Natural killer cell (primary cell): ENCODE measurements around the gene IFT22. TPM values are rescaled to one million over a fixed set of nuclear protein-coding genes. Genes with fewer than 3 reads are reported as not detected.

Experiments used
- ATAC-seq, 3 donors: fragments of 150-1000 bp in 2 of 3; fragments of 200-7000 bp in 1 of 3; cut with Tn5 transposase; 1 replicate in 1 of 3; 2 replicates in 2 of 3; pipeline ENCODE4 v1.10.0; 2021; ENCODE audit warnings: mild to moderate bottlenecking in 2 of 3, moderate library complexity in 2 of 3
- DNase-seq, 2 donors: peaks; one replicate each; pipeline versions ENCODE4 v3.0.0 to v3.0.0-alpha.2; 2013 to 2021; ENCODE audit warnings: mixed read lengths in 1 of 2
- H3K27ac ChIP-seq: one replicate; pipeline ENCODE4 v1.5.1; 2013; ENCODE audit warnings: mild to moderate bottlenecking, low read length
- H3K27me3 ChIP-seq: one replicate; pipeline ENCODE4 v1.6.1; 2013; ENCODE audit warnings: low read length; ENCODE audit not compliant: control insufficient read depth, insufficient read depth
- H3K36me3 ChIP-seq: one replicate; pipeline ENCODE4 v1.6.1; 2013; ENCODE audit warnings: low read length; ENCODE audit not compliant: control insufficient read depth, insufficient read depth
- H3K4me1 ChIP-seq: one replicate; pipeline ENCODE4 v1.6.1; 2013; ENCODE audit warnings: low read length; ENCODE audit not compliant: control insufficient read depth, insufficient read depth
- H3K4me3 ChIP-seq: one replicate; pipeline ENCODE4 v1.5.1; 2013; ENCODE audit warnings: low read length
- H3K9me3 ChIP-seq: one replicate; pipeline ENCODE4 v1.6.1; 2013; ENCODE audit warnings: low read length; ENCODE audit not compliant: control insufficient read depth, insufficient read depth
- H3K27ac Mint-ChIP-seq, 2 donors: one replicate each; pipeline ENCODE4 v1.8.0; 2022; ENCODE audit warnings: mild to moderate bottlenecking in 2 of 2, mixed read lengths in 2 of 2, moderate library complexity in 1 of 2
- H3K27me3 Mint-ChIP-seq, 2 donors: one replicate each; pipeline ENCODE4 v1.8.0; 2022; ENCODE audit warnings: low read depth in 2 of 2, mixed read lengths in 2 of 2
- H3K36me3 Mint-ChIP-seq: one replicate; pipeline ENCODE4 v1.8.0; 2022; ENCODE audit warnings: mixed read lengths
- H3K4me1 Mint-ChIP-seq, 2 donors: one replicate each; pipeline ENCODE4 v1.8.0; 2022; ENCODE audit warnings: mixed read lengths in 2 of 2
- H3K4me3 Mint-ChIP-seq: one replicate; pipeline ENCODE4 v1.8.0; 2022; ENCODE audit warnings: mild to moderate bottlenecking, moderate library complexity, mixed read lengths
- H3K9me3 Mint-ChIP-seq, 2 donors: one replicate each; pipeline ENCODE4 v1.8.0; 2022; ENCODE audit warnings: mixed read lengths in 2 of 2
- WGBS: methylation state at CpG from one replicate; pipeline ENCODE4 v1.1.7; 2013; ENCODE audit warnings: missing lambda C conversion rate; ENCODE audit not compliant: insufficient coverage; 5-methylcytosine and 5-hydroxymethylcytosine counted together
- intact Hi-C: fragments of 100-400 bp; cut with micrococcal nuclease; formaldehyde crosslinking; loops from one replicate; pipeline ENCODE4 v1.14.2; 2022
- total RNA-seq, 4 donors: library from RNA; stranded (reverse); fragments of 120-200 nt in 1 of 4; gene quantifications; one replicate each; pipeline versions ENCODE4 v1.2.3 to v1.2.4, GENCODE V29; 2013 to 2022
- TF ChIP-seq, protein P1 (sequence below): fragments of 200-600 bp; IDR thresholded peaks from one replicate; pipeline ENCODE4 v1.8.0; 2022; ENCODE audit warnings: antibody characterized with exemption

The IFT22 gene
- total RNA-seq, 3 donors from 2014 or later (not counting 1 experiment from before 2014, with no cell fraction given) = 2.9 to 3.8 (median 3.7) TPM

DNA sequence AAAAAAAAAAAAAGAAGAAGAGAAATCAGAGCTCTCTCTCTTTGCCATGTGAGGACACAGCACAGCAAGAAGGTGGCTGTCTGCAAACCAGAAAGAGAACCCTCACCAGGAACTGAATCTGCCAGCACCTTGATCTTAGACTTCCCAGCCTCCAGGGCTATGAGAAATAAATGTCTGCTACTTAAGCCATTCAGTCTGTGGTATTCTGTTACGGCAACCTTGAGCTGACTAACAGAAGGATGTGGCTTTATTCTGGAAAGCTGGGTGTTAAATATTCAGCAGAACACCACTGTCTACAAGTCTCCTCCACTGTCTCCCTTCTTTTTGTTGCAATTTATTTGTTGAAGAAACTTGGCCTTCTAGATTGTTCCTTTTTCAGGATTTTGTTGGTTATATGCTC is 46.1 kb upstream of the IFT22 start:
- H3K36me3 ChIP-seq = no peaks in the 10 kb centered on the region
- H3K4me3 ChIP-seq = no peak overlapping the region
- ATAC-seq (peak in 1 of 3 donors; percentile 42), DNase-seq (no peak)
- no peak overlapping the region for H3K27ac ChIP-seq
- 56% methylated on average over 1 of the region's 1 CpG for WGBS
- H3K27me3 ChIP-seq = peaks cover 3% of the 10 kb centered on the region
- H3K4me1 ChIP-seq = peaks cover 6% of the 10 kb centered on the region
- intact Hi-C loops = loop anchor here (5.0 to 10.0 kb wide), 2 partner anchors 45 to 167 kb away; no protein-coding TSS in a partner anchor
- Mint-ChIP-seq H3K27ac (no peak overlapping the region), H3K9me3 (no peaks in the 10 kb centered on the region), H3K4me1 (peaks cover 0 to 5% of the 10 kb centered on the region in 2 donors), H3K36me3 (no peaks in the 10 kb centered on the region), H3K4me3 (no peak overlapping the region), H3K27me3 (peaks cover 37 to 39% of the 10 kb centered on the region in 2 donors)
- H3K9me3 ChIP-seq = no peaks in the 10 kb centered on the region
- TF ChIP-seq, protein P1, sequence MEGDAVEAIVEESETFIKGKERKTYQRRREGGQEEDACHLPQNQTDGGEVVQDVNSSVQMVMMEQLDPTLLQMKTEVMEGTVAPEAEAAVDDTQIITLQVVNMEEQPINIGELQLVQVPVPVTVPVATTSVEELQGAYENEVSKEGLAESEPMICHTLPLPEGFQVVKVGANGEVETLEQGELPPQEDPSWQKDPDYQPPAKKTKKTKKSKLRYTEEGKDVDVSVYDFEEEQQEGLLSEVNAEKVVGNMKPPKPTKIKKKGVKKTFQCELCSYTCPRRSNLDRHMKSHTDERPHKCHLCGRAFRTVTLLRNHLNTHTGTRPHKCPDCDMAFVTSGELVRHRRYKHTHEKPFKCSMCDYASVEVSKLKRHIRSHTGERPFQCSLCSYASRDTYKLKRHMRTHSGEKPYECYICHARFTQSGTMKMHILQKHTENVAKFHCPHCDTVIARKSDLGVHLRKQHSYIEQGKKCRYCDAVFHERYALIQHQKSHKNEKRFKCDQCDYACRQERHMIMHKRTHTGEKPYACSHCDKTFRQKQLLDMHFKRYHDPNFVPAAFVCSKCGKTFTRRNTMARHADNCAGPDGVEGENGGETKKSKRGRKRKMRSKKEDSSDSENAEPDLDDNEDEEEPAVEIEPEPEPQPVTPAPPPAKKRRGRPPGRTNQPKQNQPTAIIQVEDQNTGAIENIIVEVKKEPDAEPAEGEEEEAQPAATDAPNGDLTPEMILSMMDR = no peak

DNA sequence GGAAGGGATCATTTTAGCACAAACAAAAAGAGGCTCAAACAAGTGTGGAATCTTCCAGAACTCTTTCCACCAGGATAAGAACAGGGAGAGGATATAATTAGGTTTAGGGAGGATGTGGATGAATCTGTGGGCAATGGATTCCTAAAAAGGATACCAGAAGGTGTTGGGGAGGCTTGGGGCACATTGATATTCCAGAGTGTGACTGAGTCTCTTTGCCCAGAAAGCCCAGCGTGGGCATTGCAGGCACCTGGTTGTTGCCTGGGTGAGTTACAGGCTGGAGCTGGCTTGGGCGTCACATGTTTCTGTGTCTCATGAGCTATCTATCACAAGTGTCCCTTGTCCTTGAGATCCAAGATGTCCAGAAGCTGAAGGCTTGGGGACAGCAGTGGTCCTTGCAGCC is 44.3 kb upstream of the IFT22 start:
- intact Hi-C loops = loop anchor here (5.0 to 10.0 kb wide), 2 partner anchors 46 to 169 kb away; no protein-coding TSS in a partner anchor
- Mint-ChIP-seq H3K9me3 (no peaks in the 10 kb centered on the region), H3K36me3 (no peaks in the 10 kb centered on the region), H3K4me1 (peaks cover 0 to 5% of the 10 kb centered on the region in 2 donors), H3K4me3 (no peak overlapping the region), H3K27me3 (peaks cover 25 to 30% of the 10 kb centered on the region in 2 donors), H3K27ac (no peak overlapping the region)
- H3K9me3 ChIP-seq = no peaks in the 10 kb centered on the region
- H3K36me3 ChIP-seq = no peaks in the 10 kb centered on the region
- H3K4me3 ChIP-seq = no peak overlapping the region
- DNase-seq (no peak), ATAC-seq (no peak)
- TF ChIP-seq, protein P1 = no peak
- peaks cover 9% of the 10 kb centered on the region for H3K27me3 ChIP-seq
- peaks cover 9% of the 10 kb centered on the region for H3K4me1 ChIP-seq
- WGBS = 85% methylated on average over 2 of the region's 2 CpGs
- no peak overlapping the region for H3K27ac ChIP-seq

DNA sequence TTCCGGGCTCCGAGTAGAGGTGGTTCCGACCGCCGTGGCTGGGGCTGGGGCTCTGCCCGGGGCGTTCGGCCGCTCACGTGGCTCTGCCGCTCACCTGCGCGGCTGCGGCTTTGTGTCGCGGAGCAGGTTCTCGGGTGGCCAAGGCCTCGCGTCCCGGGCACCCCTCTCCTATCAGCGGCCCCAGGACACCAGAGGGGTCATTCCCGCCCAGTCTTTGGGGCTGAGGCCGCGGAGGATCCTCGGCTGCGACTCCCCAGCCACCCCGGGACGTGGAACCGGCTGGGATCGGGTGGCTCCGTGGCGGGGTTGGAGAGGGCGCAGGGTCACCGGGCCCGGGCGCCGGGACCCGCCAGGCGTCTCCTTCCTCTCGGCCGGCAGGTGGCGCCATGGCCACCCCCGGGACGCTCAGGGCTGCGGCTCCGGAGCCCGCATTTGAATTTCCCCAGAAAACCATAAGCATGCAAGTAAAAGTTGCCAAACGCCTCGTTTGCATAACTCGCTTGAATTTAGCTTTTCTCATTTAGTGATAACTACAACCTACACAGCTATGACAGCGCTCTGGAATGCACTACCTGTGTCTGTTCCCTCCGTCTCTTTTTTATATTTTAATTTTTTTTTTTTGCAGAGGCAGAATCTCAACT is 42.2 kb upstream of the IFT22 start:
- peaks cover 9% of the 10 kb centered on the region for H3K4me1 ChIP-seq
- DNase-seq (peak; percentile 59 to 84), ATAC-seq (peak; percentile 87 to 92 (median 88))
- no peak overlapping the region for H3K27ac ChIP-seq
- no peaks in the 10 kb centered on the region for H3K36me3 ChIP-seq
- Mint-ChIP-seq H3K36me3 (no peaks in the 10 kb centered on the region), H3K4me1 (peaks cover 0 to 5% of the 10 kb centered on the region in 2 donors), H3K9me3 (no peaks in the 10 kb centered on the region), H3K27me3 (peaks cover 19 to 24% of the 10 kb centered on the region in 2 donors), H3K4me3 (peak overlapping the region; percentile 50), H3K27ac (no peak overlapping the region)
- intact Hi-C loops = loop anchor here (10.0 kb wide), 1 partner anchor 171 kb away; no protein-coding TSS in a partner anchor
- no peaks in the 10 kb centered on the region for H3K9me3 ChIP-seq
- TF ChIP-seq, protein P1 = peak; percentile 91
- WGBS = 2% methylated on average over 52 of the region's 52 CpGs
- H3K4me3 ChIP-seq = peak overlapping the region; percentile 20
- H3K27me3 ChIP-seq = peaks cover 9% of the 10 kb centered on the region
